Measurements from ENCODE around the gene TBPL1. TPM values are rescaled to one million over a fixed set of nuclear protein-coding genes. Genes with fewer than 3 reads are reported as not detected.

TBPL1 gene
- total and polyA plus RNA-seq, 9 of the 15 experiments (the other 6 are each of a cell fraction or from before 2014, with no cell fraction given) = 78.1 to 152 (median 107) TPM

DNA sequence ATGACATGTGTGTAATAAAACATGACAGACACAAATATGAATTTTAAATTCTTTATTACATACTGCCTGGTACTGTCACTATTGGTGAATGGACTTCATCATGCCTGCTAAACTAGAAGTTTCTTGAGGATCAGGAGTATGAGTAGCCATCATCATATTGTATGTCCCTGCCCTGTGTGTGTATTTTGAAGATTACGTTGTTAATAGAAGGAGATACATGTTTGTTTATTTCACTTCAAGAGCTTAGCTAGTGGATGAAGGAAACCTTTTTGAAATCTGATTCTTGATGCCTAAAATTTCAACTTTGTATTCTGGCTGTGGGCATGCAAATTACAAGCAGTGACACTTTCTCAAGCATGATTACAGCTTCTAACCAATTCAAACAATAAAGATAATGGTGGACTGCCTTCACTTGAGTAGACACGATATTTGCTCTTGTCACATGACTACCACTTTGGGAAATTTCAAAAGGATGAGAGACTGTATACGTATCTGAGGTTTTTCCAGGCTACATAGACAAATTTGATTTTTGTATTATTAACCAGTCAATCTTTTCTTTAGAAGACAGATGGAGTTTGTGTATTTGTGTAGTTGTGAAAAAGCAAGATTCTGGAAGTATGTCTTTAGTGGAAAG, 3.5 kb downstream of the TBPL1 start (continued):
- TF ChIP-seq ELK3 (CRISPR knock-in tag; IDR thresholded peaks at IDR 0.05) (0 out of 2 replicates have a peak, but pooled peaks have one; percentile 20), ZNF592 (IDR thresholded peaks at IDR 0.05) (0 out of 2 replicates have a peak, but pooled peaks have one; percentile 38), POLR2G (IDR thresholded peaks at IDR 0.05; ENCODE audit: low read depth, low read length) (0 out of 2 replicates have a peak, but pooled peaks have one; percentile 13), MLLT1 (IDR thresholded peaks at IDR 0.05) (peak in 1 of 2 experiments; percentile 8; a peak in 1 of 4 replicates), NFRKB (IDR thresholded peaks at IDR 0.05; ENCODE audit: low read depth) (peak; percentile 38), PHF8 (IDR thresholded peaks at IDR 0.05; ENCODE audit: borderline replicate concordance, low read length) (no peak), REST (IDR thresholded peaks at IDR 0.05; ENCODE audit: borderline replicate concordance) (0 out of 2 replicates have a peak, but pooled peaks have one; percentile 10), REST (CRISPR knock-in tag; IDR thresholded peaks at IDR 0.05; ENCODE audit: low read depth) (no peak)

Measured in K562 (cell line).